ENCODE measurements around the gene NPAP1. TPM values are rescaled to one million over a fixed set of nuclear protein-coding genes. Genes with fewer than 3 reads are reported as not detected.

NPAP1 gene, protein sequence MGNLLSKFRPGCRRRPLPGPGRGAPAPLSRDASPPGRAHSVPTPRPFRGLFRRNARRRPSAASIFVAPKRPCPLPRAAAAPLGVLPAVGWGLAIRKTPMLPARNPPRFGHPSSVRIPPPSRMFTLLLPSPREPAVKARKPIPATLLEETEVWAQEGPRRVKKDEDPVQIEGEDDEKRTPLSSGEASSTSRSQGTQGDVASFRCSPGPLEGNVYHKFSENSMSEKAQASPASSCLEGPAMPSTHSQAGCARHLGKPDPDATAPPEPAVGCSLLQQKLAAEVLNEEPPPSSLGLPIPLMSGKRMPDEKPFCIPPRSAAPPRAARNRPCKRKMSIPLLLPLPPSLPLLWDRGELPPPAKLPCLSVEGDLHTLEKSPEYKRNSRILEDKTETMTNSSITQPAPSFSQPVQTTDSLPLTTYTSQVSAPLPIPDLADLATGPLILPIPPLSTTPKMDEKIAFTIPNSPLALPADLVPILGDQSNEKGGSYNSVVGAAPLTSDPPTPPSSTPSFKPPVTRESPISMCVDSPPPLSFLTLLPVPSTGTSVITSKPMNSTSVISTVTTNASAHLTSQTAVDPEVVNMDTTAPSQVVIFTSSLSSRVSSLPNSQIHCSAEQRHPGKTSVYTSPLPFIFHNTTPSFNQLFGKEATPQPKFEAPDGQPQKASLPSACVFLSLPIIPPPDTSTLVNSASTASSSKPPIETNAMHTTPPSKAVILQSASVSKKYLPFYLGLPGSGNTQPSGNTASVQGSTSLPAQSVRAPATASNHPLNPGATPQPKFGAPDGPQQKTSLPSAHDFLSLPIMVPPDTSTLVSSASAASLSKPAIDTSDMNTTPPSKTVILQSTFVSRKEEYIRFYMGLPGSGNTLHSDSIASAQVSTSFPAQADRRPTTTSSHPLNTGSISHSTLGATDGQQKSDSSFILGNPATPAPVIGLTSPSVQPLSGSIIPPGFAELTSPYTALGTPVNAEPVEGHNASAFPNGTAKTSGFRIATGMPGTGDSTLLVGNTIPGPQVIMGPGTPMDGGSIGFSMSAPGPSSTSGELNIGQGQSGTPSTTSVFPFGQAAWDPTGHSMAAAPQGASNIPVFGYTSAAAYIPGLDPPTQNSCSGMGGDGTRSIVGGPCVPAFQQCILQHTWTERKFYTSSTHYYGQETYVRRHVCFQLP
- not detected for total RNA-seq

DNA sequence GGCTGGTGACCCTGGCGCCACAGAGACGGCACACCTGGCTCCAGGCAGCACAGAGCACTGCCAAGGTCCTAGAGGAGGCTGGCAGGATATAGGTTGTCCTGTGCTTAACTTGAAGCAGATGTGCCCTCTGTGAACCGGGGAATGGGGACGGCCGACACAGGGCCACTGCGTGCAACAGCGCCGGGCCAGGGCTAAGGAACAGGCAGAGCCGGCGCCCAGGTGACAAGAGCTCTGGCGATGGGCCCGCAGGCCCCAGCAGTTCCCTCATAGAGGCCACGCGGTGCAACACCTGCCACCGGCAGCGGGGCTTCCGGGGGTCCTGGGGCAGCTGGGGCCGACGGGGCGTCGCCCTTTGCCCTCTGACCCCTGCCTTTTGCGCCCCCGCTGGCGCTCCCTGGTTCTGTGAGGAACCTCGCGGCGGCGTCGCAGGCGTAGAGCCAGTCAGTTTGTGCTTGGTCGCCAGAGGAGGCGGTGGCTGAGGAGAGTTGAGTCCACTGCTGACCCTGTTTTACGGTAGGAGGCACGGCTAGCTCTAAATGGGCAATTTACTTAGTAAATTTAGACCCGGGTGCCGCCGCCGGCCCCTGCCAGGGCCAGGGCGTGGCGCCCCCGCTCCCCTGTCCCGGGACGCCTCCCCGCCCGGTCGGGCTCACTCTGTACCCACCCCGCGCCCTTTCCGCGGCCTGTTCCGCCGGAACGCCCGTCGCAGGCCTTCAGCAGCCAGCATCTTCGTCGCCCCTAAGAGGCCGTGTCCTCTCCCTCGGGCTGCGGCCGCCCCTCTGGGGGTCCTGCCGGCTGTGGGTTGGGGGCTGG, at the start of gene NPAP1:
Gene NPAP1 (plus strand): TSS at position 444 of the 813 bp plus-strand sequence. CDS start 93 bp downstream, at position 537.

